Effector CD4-positive, alpha-beta T cell (primary cell): ENCODE results near the gene FOXC2.
A peak's percentile ranks its signal among the peaks of the same experiment; 100 is the strongest.

Experiments used
- DNase-seq: peaks from one replicate; pipeline ENCODE4 v3.0.0-alpha.2; 2020

The FOXC2 gene

GRCh38 chr16:86558355-86559193, 8.1 kb upstream of the FOXC2 start:
- DNase-seq: no peak

GRCh38 chr16:86559802-86560305, 6.8 kb upstream of the FOXC2 start:
- no peak for DNase-seq

- no peak for DNase-seq
These were observed 4.3 kb upstream of the FOXC2 start for GRCh38 chr16:86562356-86562755.

- peak; percentile 82 for DNase-seq
These were observed 2.9 kb upstream of the FOXC2 start for GRCh38 chr16:86563469-86564345.

- no peak for DNase-seq
These were observed 1.4 kb upstream of the FOXC2 start for GRCh38 chr16:86565181-86565631.

- no peak for DNase-seq
These were observed 751 bp upstream of the FOXC2 start for GRCh38 chr16:86565644-86566511.

- no peak for DNase-seq
These were observed 504 bp downstream of the FOXC2 start for GRCh38 chr16:86566966-86567700.

GRCh38 chr16:86567701-86568581, 1.3 kb downstream of the FOXC2 start:
- no peak for DNase-seq

- no peak for DNase-seq
These were observed 2.3 kb downstream of the FOXC2 start for GRCh38 chr16:86568677-86569623.

- no peak for DNase-seq
These were observed 3.2 kb downstream of the FOXC2 start for GRCh38 chr16:86569701-86570447.

GRCh38 chr16:86570558-86571529, 4.2 kb downstream of the FOXC2 start:
- no peak for DNase-seq

GRCh38 chr16:86571530-86571915, 4.9 kb downstream of the FOXC2 start:
- DNase-seq: no peak

- no peak for DNase-seq
These were observed 5.5 kb downstream of the FOXC2 start for GRCh38 chr16:86572041-86572521.

GRCh38 chr16:86572606-86573005, 6.0 kb downstream of the FOXC2 start:
- DNase-seq: no peak

- no peak for DNase-seq
These were observed 6.6 kb downstream of the FOXC2 start for GRCh38 chr16:86573215-86573614.

GRCh38 chr16:86573646-86574508, 7.2 kb downstream of the FOXC2 start:
- no peak for DNase-seq
